Smooth muscle cell (in vitro differentiated cells): ENCODE data around the gene ZNF99. TPM values are rescaled to one million over a fixed set of nuclear protein-coding genes. Genes with fewer than 3 reads are reported as not detected.
"Not testable (repeated sequence)": the region's sequence is repeated elsewhere in the genome, so short reads cannot be mapped to it uniquely, and the experiment has no call there.

Experiments used
- DNase-seq: peaks from one replicate; lab custom pipeline; 2025; ENCODE audit not compliant: unreplicated experiment; lab: John Stamatoyannopoulos, UW
- H2AFZ ChIP-seq: fragments of 200-600 bp; sonication (generic); 2 replicates; pipeline ENCODE4 v1.6.0; 2016; ENCODE audit warnings: antibody characterized with exemption, low read depth, mild to moderate bottlenecking
- H3F3A ChIP-seq: fragments of 200-600 bp; sonication (generic); 2 replicates; pipeline ENCODE4 v1.6.0; 2017; ENCODE audit warnings: antibody characterized with exemption, low read depth
- H3K27ac ChIP-seq: fragments of 200-600 bp; sonication (generic); 2 replicates; pipeline ENCODE4 v1.5.1; 2016; ENCODE audit warnings: low read depth, mild to moderate bottlenecking
- H3K27me3 ChIP-seq: fragments of 200-600 bp; sonication (generic); 2 replicates; pipeline ENCODE4 v1.6.1; 2016; ENCODE audit warnings: low read depth, mild to moderate bottlenecking
- H3K36me3 ChIP-seq: fragments of 200-600 bp; sonication (generic); 2 replicates; pipeline ENCODE4 v1.5.1; 2016; ENCODE audit warnings: low read depth
- H3K4me1 ChIP-seq: fragments of 200-600 bp; sonication (generic); 2 replicates; pipeline ENCODE4 v1.5.1; 2016; ENCODE audit warnings: low read depth
- H3K4me2 ChIP-seq: fragments of 200-600 bp; sonication (generic); 2 replicates; pipeline ENCODE4 v1.6.0; 2016; ENCODE audit warnings: mild to moderate bottlenecking
- H3K4me3 ChIP-seq: fragments of 200-600 bp; sonication (generic); 2 replicates; pipeline ENCODE4 v1.5.1; 2016; ENCODE audit warnings: mild to moderate bottlenecking
- H3K79me2 ChIP-seq: fragments of 200-600 bp; sonication (generic); 2 replicates; pipeline ENCODE4 v1.6.0; 2016; ENCODE audit warnings: low read depth, mild to moderate bottlenecking
- H3K9ac ChIP-seq: fragments of 200-600 bp; sonication (generic); 2 replicates; pipeline ENCODE4 v1.6.0; 2016; ENCODE audit warnings: low read depth
- H3K9me3 ChIP-seq: fragments of 200-600 bp; sonication (generic); replicated peaks from 2 replicates; pipeline ENCODE4 v1.5.1; 2016; ENCODE audit warnings: low read depth
- H4K20me1 ChIP-seq: fragments of 200-600 bp; sonication (generic); 2 replicates; pipeline ENCODE4 v1.6.0; 2016; ENCODE audit warnings: low read depth
- WGBS: methylation state at CpG from one replicate; pipeline ENCODE4 v1.1.7; 2016; ENCODE audit warnings: low lambda C conversion rate; 5-methylcytosine and 5-hydroxymethylcytosine counted together
- polyA plus RNA-seq: library from polyadenylated mRNA; unstranded; fragments of >200 nt; fragmentation: Nextera tagmentation; extraction: Ambion mirVana; gene quantifications from 2 replicates; pipeline ENCODE4 v1.2.1, GENCODE V29; 2016
- total RNA-seq: library from RNA; depleted of rRNA; stranded (reverse); fragments of >200 nt; gene quantifications from 2 replicates; pipeline ENCODE4 v1.2.3, GENCODE V29; 2014
- TF ChIP-seq, protein P1 (sequence below): fragments of 200-600 bp; sonication (generic); IDR thresholded peaks from 2 replicates; pipeline ENCODE4 v1.5.1; 2017; ENCODE audit warnings: borderline replicate concordance, mild to moderate bottlenecking, antibody characterized with exemption; ENCODE audit not compliant: insufficient read depth, poor library complexity, severe bottlenecking

Gene ZNF99
- total and polyA plus RNA-seq, 2 experiments from 2014 or later: not detected

DNA sequence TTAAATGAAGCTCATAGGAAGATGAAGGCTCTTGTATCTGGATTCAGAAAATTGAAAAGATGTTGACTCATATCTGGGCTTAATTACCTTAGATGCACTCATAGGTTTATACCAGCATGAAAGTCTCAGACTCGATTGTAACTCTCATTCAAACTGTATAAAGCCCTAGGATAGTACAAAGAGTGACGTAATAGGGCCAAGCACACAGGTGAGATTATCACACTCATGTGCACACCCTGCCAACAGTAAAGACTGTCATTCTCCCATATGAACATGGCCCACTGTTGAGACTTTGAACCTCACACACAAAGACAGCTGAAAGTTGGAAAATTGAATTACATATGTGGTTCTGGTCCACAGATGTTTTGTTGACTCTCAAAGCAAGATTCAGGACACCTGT, 30.2 kb upstream of the ZNF99 start:
- no peaks in the 10 kb centered on the region for H3K36me3 ChIP-seq
- no peak for DNase-seq
- peaks cover 13% of the 10 kb centered on the region for H3K9me3 ChIP-seq

DNA sequence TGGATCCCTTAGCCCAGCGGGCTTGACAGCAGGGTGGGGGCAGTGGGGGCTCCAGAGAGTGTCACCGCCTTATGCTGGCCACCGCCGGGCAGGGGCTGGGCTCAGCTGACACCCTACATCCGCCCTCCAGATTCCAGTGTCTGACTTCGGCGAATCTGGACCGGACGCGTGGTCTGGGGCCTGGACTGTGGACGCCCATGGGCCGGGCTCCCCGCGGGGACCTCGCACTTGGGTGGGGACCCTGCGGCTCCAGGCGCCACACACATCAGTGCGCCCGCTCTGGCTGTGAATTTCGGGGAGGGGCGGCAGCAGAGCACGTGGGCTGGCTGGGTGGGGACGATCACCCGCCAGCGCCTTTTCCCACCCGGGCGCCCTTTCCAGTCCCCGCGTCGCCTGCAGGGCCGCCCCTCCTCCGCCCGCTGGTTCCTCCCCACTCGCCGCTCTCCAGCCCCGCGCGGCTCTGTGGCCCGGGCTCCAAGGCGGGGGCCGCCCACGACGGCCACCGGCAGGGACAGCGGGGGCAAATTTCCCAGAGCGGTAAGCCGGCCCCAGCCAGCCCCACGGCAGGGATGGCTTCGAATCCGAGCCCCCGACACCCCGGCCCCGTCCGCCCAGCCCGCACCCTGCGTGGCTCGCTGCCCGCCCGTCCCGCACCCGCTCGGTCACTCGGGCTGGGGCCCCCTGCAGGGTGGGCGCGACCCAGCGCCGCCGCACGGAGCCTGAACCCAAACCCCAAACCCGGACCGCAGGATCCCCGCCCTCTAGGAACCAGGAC, 23.3 kb upstream of the ZNF99 start:
- TF ChIP-seq, protein P1, sequence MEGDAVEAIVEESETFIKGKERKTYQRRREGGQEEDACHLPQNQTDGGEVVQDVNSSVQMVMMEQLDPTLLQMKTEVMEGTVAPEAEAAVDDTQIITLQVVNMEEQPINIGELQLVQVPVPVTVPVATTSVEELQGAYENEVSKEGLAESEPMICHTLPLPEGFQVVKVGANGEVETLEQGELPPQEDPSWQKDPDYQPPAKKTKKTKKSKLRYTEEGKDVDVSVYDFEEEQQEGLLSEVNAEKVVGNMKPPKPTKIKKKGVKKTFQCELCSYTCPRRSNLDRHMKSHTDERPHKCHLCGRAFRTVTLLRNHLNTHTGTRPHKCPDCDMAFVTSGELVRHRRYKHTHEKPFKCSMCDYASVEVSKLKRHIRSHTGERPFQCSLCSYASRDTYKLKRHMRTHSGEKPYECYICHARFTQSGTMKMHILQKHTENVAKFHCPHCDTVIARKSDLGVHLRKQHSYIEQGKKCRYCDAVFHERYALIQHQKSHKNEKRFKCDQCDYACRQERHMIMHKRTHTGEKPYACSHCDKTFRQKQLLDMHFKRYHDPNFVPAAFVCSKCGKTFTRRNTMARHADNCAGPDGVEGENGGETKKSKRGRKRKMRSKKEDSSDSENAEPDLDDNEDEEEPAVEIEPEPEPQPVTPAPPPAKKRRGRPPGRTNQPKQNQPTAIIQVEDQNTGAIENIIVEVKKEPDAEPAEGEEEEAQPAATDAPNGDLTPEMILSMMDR: no peak
- 94% methylated on average over 38 of the region's 72 CpGs for WGBS
- DNase-seq: no peak

More for the DNA sequence above, 30.2 kb upstream of the ZNF99 start:
- 68% methylated on average over 2 of the region's 2 CpGs for WGBS
- no peak overlapping the region for H3K4me2 ChIP-seq
- H3K9ac ChIP-seq: no peak overlapping the region
- H3K4me3 ChIP-seq: no peak overlapping the region
- no peak overlapping the region for H2AFZ ChIP-seq
- H3K27me3 ChIP-seq: no peaks in the 10 kb centered on the region
- TF ChIP-seq, protein P1: no peak
- no peaks in the 10 kb centered on the region for H4K20me1 ChIP-seq
- H3K4me1 ChIP-seq: no peaks in the 10 kb centered on the region
- H3F3A ChIP-seq: no peaks in the 10 kb centered on the region
- no peak overlapping the region for H3K27ac ChIP-seq
- no peaks in the 10 kb centered on the region for H3K79me2 ChIP-seq

DNA sequence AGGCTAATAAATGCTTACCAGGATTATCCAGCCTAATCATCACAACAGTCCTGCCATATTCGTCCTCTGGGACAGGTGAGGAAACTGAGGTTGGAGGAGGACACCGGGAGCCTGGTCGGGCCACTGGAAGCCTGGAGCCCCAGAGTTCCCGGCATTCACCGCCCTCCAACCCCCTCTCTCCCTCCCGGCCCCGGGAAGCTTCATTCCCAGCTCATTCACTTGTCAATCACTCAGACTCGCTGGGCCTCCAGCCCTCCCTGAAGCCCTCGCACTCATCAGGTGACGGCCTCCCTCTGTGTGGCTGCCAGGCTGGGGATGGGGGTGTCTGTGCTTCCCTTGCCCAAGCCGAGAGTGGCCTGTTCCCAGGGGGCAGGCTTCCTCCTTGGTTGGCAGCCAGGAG, 22.5 kb upstream of the ZNF99 start:
- DNase-seq: no peak
- H3K27me3 ChIP-seq: no peaks in the 10 kb centered on the region
- peaks cover 8% of the 10 kb centered on the region for H3K9me3 ChIP-seq
- H3K79me2 ChIP-seq: no peaks in the 10 kb centered on the region
- no peaks in the 10 kb centered on the region for H3F3A ChIP-seq
- no peaks in the 10 kb centered on the region for H4K20me1 ChIP-seq
- H3K9ac ChIP-seq: no peak overlapping the region
- TF ChIP-seq, protein P1: no peak
- H3K4me2 ChIP-seq: no peak overlapping the region
- H3K27ac ChIP-seq: no peak overlapping the region
- no peaks in the 10 kb centered on the region for H3K4me1 ChIP-seq
- no peak overlapping the region for H3K4me3 ChIP-seq
- 83% methylated on average over 10 of the region's 11 CpGs for WGBS
- no peak overlapping the region for H2AFZ ChIP-seq
- H3K36me3 ChIP-seq: no peaks in the 10 kb centered on the region

More for the DNA sequence above, 23.3 kb upstream of the ZNF99 start:
- no peak overlapping the region for H3K4me3 ChIP-seq
- no peaks in the 10 kb centered on the region for H3K79me2 ChIP-seq
- H3F3A ChIP-seq: no peaks in the 10 kb centered on the region
- H3K4me2 ChIP-seq: no peak overlapping the region
- peaks cover 11% of the 10 kb centered on the region for H3K9me3 ChIP-seq
- H3K27me3 ChIP-seq: no peaks in the 10 kb centered on the region
- H3K4me1 ChIP-seq: no peaks in the 10 kb centered on the region
- no peak overlapping the region for H3K9ac ChIP-seq
- H2AFZ ChIP-seq: no peak overlapping the region
- no peaks in the 10 kb centered on the region for H4K20me1 ChIP-seq
- no peak overlapping the region for H3K27ac ChIP-seq
- H3K36me3 ChIP-seq: no peaks in the 10 kb centered on the region

DNA sequence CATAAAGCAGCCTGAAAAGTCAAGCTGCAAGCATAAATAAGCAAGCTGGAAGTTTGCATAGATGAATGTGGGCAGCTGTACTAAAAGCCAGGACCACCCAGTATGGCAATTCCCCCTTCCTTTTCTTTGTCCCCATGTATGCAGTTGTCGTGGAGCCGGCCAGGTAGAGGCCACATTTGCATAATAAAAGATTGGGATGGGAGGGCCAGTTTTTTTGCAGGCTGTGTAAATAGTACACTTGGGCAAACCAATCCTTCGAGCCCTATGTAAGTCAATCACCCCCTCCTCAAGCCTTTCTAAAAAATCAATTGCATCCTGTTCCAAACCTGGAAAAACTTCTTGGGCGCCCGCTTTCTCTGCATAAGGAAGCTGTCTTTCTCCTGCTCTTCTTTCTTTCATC, 13.1 kb upstream of the ZNF99 start:
- no peaks in the 10 kb centered on the region for H3K36me3 ChIP-seq
- H4K20me1 ChIP-seq: no peaks in the 10 kb centered on the region
- H2AFZ ChIP-seq: no peak overlapping the region
- no peak overlapping the region for H3K9ac ChIP-seq
- no peak overlapping the region for H3K27ac ChIP-seq
- no peaks in the 10 kb centered on the region for H3K27me3 ChIP-seq
- peaks cover 8% of the 10 kb centered on the region for H3K9me3 ChIP-seq
- H3K79me2 ChIP-seq: no peaks in the 10 kb centered on the region
- 83% methylated on average over 5 of the region's 5 CpGs for WGBS
- no peak overlapping the region for H3K4me3 ChIP-seq
- H3F3A ChIP-seq: no peaks in the 10 kb centered on the region
- no peak for DNase-seq
- TF ChIP-seq, protein P1: no peak
- H3K4me1 ChIP-seq: no peaks in the 10 kb centered on the region
- H3K4me2 ChIP-seq: no peak overlapping the region

DNA sequence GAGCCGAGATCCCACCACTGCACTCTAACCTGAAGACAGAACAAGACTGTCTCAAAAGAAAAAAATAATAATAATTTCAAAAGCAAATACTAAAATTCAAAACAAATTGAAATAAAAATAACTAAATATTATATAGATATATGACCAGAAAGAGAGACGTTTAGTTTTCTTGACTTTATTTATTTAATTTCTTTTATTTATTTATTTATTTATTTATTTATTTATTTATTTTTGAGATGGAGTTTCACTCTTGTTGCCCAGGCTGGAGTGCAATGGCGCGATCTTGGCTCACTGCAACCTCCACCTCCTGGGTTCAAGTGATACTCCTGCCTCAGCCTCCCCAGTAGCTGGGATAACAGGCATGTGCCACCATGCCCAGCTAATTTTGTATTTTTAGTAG, 8.9 kb upstream of the ZNF99 start:
- H3K9ac ChIP-seq, H3K36me3 ChIP-seq, H3K4me1 ChIP-seq, H3K27me3 ChIP-seq, H3K27ac ChIP-seq, H3F3A ChIP-seq, DNase-seq, H3K4me3 ChIP-seq, H3K4me2 ChIP-seq, H3K9me3 ChIP-seq, H3K79me2 ChIP-seq, H2AFZ ChIP-seq, H4K20me1 ChIP-seq: not testable (repeated sequence)
- WGBS: 92% methylated on average over 4 of the region's 4 CpGs
